ENCODE measurements around the gene ITGBL1. TPM values are rescaled to one million over a fixed set of nuclear protein-coding genes. Genes with fewer than 3 reads are reported as not detected.

ITGBL1 gene
- total and polyA plus RNA-seq, 3 donors from 2014 or later, result 5.7 to 7.7 (median 5.8) TPM

DNA sequence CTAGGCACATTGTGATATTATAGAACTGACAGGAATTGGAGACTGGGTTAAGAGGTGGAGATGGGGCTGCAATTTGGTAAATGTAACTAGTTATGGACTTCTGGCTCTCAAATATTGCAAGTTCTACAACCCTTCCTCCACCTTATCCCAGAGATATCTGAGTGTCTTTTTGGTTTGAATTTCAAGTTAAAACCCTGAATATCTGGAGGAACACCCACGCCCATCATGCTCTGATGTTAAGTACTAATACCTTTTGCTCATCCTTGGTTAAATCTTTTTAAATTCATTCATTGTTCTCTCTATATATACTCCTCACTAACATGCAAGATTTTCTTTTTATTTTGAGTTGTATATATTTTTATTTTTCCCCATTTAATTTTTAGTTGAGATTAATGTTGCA lies 28.9 kb downstream of the ITGBL1 start:
- H3K27me3 ChIP-seq, result no peaks in the 10 kb centered on the region
- H3K27ac ChIP-seq, result no peak overlapping the region
- intact Hi-C loops (cut with DNase I; ENCODE audit: low total_unique reads), result no loop called here
- WGBS, 2 donors, result 68 to 74% methylated on average over 1 of the region's 1 CpG
- H3K4me1 ChIP-seq, result no peaks in the 10 kb centered on the region
- H3K9me3 ChIP-seq, result no peaks in the 10 kb centered on the region
- TF ChIP-seq, protein P1, sequence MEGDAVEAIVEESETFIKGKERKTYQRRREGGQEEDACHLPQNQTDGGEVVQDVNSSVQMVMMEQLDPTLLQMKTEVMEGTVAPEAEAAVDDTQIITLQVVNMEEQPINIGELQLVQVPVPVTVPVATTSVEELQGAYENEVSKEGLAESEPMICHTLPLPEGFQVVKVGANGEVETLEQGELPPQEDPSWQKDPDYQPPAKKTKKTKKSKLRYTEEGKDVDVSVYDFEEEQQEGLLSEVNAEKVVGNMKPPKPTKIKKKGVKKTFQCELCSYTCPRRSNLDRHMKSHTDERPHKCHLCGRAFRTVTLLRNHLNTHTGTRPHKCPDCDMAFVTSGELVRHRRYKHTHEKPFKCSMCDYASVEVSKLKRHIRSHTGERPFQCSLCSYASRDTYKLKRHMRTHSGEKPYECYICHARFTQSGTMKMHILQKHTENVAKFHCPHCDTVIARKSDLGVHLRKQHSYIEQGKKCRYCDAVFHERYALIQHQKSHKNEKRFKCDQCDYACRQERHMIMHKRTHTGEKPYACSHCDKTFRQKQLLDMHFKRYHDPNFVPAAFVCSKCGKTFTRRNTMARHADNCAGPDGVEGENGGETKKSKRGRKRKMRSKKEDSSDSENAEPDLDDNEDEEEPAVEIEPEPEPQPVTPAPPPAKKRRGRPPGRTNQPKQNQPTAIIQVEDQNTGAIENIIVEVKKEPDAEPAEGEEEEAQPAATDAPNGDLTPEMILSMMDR (IDR thresholded peaks at IDR 0.05), result no peak
- no peak for TF ChIP-seq POLR2A (IDR thresholded peaks at IDR 0.05)
- no peak for DNase-seq
- no peaks in the 10 kb centered on the region for H3K36me3 ChIP-seq (ENCODE audit: low read depth, missing control alignments)
- H3K4me3 ChIP-seq, result no peak overlapping the region

DNA sequence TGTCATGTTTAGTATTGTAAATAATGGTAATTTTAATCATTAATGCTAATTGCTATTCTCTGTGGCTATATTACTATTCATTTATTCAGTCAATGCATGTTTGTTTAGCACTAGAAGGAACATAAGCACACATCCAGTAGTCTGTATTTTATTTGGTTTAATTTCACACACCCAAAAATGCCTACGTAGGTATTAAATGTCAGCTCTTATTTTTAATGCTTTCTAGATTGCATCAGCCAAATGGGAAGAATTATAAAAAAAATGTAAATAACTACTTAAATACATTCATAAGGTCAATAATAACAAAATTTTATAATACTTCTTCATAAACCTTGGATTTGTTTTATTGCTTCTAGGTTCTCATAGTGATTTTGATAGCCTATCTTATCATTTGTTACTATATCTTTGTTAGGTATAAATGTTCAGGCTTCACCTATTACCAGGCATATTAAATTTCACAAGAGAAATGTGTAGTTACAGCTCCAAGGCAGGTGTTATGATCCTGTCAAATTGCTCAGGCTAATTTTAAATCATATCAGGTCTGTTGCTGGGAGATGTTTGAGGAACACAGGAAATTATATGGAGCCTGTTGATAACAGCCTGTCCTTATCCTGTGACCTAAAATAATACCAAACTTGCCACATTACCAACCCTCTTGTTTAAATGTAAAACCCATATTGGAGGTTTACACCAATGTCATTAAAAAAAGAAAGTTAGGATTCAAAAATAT lies 34.4 kb downstream of the ITGBL1 start:
- Histone ChIP-seq H3K9me3 (no peaks in the 10 kb centered on the region), H3K4me3 (no peak overlapping the region), H3K27ac (no peak overlapping the region), H3K36me3 (ENCODE audit: low read depth, missing control alignments) (no peaks in the 10 kb centered on the region), H3K27me3 (no peaks in the 10 kb centered on the region), H3K4me1 (no peaks in the 10 kb centered on the region)
- intact Hi-C loops (cut with DNase I; ENCODE audit: low total_unique reads), result no loop called here
- 92 to 93% methylated on average over 1 of the region's 1 CpG for whole genome bisulfite sequencing, 2 donors
- no peak for DNase-seq
- TF ChIP-seq, protein P1 (IDR thresholded peaks at IDR 0.05), result no peak
- TF ChIP-seq POLR2A (IDR thresholded peaks at IDR 0.05), result no peak

DNA sequence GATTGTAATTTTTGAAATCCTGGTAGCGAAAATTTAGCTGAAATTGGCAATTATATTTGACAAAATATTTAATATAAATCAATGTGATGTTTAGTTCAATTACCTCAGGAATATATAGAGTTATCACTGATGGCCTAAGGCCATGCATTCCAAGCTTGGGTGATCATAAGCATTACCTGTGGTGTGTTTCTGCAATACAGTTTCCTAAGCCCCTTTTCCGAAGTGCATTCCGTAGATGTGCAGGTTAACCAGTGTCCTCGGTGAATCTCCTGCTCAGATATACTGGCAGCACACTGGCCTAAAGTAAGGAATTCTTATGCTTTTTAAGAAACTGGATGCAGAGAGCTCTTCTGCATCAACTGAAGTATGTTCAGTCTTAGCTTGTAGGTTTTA lies 35.0 kb downstream of the ITGBL1 start:
- no peaks in the 10 kb centered on the region for H3K27me3 ChIP-seq
- no peak overlapping the region for H3K4me3 ChIP-seq
- no peak overlapping the region for H3K27ac ChIP-seq
- no peaks in the 10 kb centered on the region for H3K9me3 ChIP-seq
- intact Hi-C loops (cut with DNase I; ENCODE audit: low total_unique reads), result no loop called here
- DNase-seq, result no peak
- H3K36me3 ChIP-seq (ENCODE audit: low read depth, missing control alignments), result no peaks in the 10 kb centered on the region
- TF ChIP-seq, protein P1 (IDR thresholded peaks at IDR 0.05), result no peak
- no peak for TF ChIP-seq POLR2A (IDR thresholded peaks at IDR 0.05)
- H3K4me1 ChIP-seq, result no peaks in the 10 kb centered on the region
- WGBS, 2 donors, result 90 to 91% methylated on average over 4 of the region's 4 CpGs

DNA sequence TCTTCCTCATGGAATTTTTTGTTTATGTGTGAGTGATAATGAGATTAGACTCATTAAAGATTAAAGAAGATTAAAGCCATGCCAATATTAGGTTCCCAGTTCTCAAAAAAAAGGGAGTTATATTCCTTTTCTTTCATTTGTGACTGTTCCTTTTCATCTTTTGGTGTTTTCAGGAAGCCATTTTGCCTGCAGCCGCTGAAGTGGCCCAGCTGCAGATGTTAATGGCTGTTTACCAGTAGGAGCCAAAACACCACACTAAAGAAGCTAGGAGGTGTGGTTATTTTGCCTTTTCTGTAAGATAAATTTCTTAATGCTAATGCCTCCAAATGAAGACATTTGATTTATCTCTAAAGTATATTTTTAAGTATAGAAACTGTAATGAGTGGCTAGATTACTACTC lies 36.3 kb downstream of the ITGBL1 start:
- 93 to 95% methylated on average over 1 of the region's 1 CpG for WGBS, 2 donors
- no peaks in the 10 kb centered on the region for H3K9me3 ChIP-seq

More for the DNA sequence above, 36.3 kb downstream of the ITGBL1 start:
- Histone ChIP-seq H3K4me1 (no peaks in the 10 kb centered on the region), H3K36me3 (ENCODE audit: low read depth, missing control alignments) (no peaks in the 10 kb centered on the region), H3K27me3 (no peaks in the 10 kb centered on the region), H3K27ac (no peak overlapping the region), H3K4me3 (no peak overlapping the region)
- intact Hi-C loops (cut with DNase I; ENCODE audit: low total_unique reads), result no loop called here
- TF ChIP-seq, protein P1 (IDR thresholded peaks at IDR 0.05), result no peak
- no peak for TF ChIP-seq POLR2A (IDR thresholded peaks at IDR 0.05)
- DNase-seq, result no peak

Measured in testis (tissue), 3 donors.